ENCODE data around the gene DPM1.

The DPM1 gene

GRCh38 chr20:50931306-50932015, 26.9 kb downstream of the DPM1 start, which contains the start of gene ADNP:
Gene ADNP (minus strand): TSS chr20:50931437. CDS start chr20:50903996, 27,441 bp downstream.
- TF ChIP-seq CTCF (IDR thresholded peaks at IDR 0.05; ENCODE audit: borderline replicate concordance, insufficient read depth, low read depth, low read length) = peak; percentile 68
- H3K4me3 ChIP-seq (ENCODE audit: low read depth, low read length) = peak within 1 kb of the TSS; percentile 82

- TF ChIP-seq CTCF (IDR thresholded peaks at IDR 0.05; ENCODE audit: borderline replicate concordance, insufficient read depth, low read depth, low read length) = no peak
Measured at GRCh38 chr20:50930976-50931305, 27.4 kb downstream of the DPM1 start.

GRCh38 chr20:50930139-50930975, 28.0 kb downstream of the DPM1 start:
- no peak for TF ChIP-seq CTCF (IDR thresholded peaks at IDR 0.05; ENCODE audit: borderline replicate concordance, insufficient read depth, low read depth, low read length)
- H3K4me3 ChIP-seq (ENCODE audit: low read depth, low read length) = peak overlapping the region; percentile 82

More at GRCh38 chr20:50930976-50931305, 27.4 kb downstream of the DPM1 start:
- H3K4me3 ChIP-seq (ENCODE audit: low read depth, low read length) = peak overlapping the region; percentile 82

- TF ChIP-seq CTCF (IDR thresholded peaks at IDR 0.05; ENCODE audit: borderline replicate concordance, insufficient read depth, low read depth, low read length) = peak; percentile 99
- peak overlapping the region; percentile 82 for H3K4me3 ChIP-seq (ENCODE audit: low read depth, low read length)
Measured at GRCh38 chr20:50929299-50930138, 28.8 kb downstream of the DPM1 start.

GRCh38 chr20:50928469-50928868, 29.9 kb downstream of the DPM1 start:
- TF ChIP-seq CTCF (IDR thresholded peaks at IDR 0.05; ENCODE audit: borderline replicate concordance, insufficient read depth, low read depth, low read length) = peak; percentile 17; the same call in 1 of the 2 replicates
- peak overlapping the region; percentile 29 for H3K4me3 ChIP-seq (ENCODE audit: low read depth, low read length)

GRCh38 chr20:50926530-50926929, 31.8 kb downstream of the DPM1 start:
- no peak for TF ChIP-seq CTCF (IDR thresholded peaks at IDR 0.05; ENCODE audit: borderline replicate concordance, insufficient read depth, low read depth, low read length)
- H3K4me3 ChIP-seq (ENCODE audit: low read depth, low read length) = no peak overlapping the region

Data from GM12875 (cell line).